DMS 273 (cell line): ENCODE measurements around the gene CACNB2.
A peak's percentile ranks its signal among the peaks of the same experiment; 100 is the strongest.
"Not testable (repeated sequence)": the region's sequence is repeated elsewhere in the genome, so short reads cannot be mapped to it uniquely, and the experiment has no call there.

Experiments used
- DNase-seq: peaks from one replicate; lab custom pipeline; 2025; ENCODE audit not compliant: unreplicated experiment; lab: John Stamatoyannopoulos, UW

CACNB2 gene

DNA sequence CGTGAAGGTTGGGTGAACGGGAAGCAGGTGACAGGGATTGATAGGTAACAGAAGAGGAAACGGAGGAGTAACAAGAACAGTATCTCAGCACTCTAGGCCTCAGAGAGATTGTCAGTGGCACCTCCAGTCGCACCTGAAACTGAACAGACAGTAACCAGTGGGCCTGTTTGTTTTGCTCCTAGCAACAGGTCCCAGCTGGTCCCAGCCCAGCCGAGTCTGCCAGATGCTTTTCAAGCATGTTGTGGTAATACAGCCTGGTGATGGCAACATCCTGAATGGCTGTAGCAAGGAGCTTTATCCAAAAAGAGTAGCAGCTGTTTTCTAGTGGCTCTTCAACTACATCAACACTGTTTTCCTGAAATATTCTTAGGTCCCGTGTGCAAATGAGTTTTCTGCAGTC, 4.7 kb downstream of the CACNB2 start:
- peak; percentile 78 for DNase-seq

DNA sequence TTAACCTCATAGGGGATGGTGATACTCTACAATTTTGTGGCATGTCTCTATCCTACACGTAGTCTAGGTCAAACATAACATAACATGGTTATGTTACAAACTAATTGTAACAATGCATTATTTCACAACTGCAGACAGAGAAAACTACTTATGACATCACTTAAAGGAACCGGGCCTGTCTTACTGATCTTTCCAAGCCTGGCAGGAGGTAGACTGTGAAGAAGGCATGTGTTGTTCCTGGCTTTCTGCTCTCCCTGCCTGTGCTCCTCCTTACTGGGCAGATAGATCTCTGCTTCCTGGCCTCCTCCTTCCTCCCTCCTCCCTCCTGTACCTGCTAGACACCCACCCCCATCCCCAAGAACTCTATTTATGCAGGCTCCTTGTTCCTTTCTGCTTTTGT, 5.4 kb downstream of the CACNB2 start:
- no peak for DNase-seq

DNA sequence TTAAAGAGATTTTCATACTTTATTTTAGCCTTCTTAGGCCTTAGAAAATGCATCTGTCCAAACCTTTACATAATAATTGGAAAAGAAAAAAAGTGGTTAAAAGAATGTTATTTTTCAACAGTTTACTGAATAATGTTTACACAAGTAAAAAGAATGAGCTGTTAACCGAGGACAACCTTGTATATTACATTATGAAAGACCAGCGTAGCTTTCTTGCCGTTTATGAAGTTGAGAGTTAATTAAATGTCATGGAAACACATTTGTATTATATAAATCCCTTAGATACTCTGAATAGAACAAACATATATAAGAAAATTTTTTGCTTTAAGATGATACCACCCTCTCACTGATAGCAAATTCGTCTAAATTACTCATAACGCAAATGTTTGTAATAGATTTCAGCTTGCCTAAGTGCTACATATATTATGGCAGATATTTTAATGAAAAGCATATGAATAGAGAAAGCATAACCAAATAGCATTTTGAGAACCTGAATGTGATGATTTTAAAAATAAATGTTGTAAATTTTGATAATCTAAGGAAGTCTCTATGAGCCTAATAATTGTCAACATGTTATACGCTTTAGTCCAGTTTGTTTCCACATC, 9.1 kb downstream of the CACNB2 start:
- no peak for DNase-seq

DNA sequence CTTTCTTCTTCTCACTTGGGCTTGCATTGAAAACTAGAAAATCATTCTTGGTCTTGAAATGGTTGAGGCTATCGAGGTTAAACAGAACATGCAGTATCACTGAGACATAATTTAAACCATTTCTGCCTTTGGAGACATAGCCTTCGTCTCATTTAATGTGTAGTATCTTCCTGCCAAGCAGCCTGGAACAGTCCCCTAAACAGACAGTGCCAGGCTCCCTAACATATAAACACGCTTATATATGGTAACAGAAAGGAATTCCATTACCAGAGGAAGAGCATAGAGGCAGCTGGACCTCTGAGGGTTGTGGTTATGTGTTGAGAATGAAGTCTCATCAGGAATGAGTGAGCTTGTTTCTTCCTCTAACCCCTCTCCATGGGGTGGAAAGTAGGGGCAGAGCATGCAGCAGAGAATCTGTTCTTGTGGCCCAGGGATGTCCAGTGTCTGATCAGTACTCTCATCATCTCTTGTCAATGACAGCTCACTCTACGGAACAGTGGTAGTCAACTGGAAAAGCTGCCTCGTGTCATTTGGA, 11.2 kb downstream of the CACNB2 start:
- DNase-seq: no peak

DNA sequence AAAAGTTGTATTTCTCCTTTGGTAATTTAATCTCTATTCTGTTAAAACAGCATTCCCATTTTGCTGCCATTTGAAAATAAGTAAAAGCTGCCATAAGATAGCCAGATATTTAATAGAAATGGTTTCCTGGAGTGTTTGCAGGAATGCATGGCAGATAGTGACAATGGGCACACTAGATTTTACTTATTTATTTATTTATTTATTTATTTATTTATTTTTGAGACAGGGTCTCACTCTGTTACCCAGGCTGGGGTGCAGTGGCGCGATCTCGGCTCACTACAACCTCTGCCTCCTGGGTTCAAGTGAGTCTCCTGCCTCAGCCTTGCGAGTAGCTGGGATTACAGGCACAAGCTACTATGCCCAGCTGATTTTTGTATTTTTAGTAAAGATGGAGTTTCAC, 13.2 kb downstream of the CACNB2 start:
- not testable (repeated sequence) for DNase-seq

DNA sequence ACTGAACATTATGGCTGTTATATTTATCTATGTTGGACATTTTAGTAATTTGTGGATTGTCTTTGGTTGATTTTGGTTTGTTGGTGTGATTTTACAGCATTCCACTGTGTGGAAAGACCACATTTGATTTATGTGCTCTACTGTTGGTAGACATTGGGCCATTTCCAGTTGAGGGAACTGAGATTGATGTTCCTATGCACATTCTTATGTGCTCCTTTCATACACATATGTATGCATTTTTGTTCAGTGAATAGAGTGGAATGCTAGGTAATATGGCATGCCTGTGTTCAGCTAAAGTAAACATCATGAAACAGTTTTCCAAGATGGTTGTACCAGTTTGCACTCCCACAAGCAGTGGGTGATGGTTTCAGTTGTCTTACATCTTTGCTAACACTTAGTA, 15.1 kb downstream of the CACNB2 start:
- DNase-seq: no peak

DNA sequence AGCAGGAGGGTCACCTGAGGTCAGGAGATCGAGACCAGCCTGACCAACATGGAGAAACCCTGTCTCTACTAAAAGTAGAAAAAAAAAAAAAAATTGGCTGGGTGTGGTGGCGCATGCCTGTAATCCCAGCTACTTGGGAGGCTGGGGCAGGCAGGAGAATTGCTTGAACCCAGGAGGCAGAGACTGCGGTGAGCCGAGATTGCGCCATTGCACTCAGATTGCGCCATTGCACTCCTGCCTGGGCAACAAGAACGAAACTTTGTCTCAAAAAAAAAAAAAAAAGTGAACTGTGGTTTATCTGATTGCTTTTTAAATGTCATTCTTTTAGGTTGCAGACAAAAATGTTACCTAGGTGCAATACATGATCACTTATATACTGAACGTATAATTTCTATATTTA, 16.6 kb downstream of the CACNB2 start:
- DNase-seq: not testable (repeated sequence)

DNA sequence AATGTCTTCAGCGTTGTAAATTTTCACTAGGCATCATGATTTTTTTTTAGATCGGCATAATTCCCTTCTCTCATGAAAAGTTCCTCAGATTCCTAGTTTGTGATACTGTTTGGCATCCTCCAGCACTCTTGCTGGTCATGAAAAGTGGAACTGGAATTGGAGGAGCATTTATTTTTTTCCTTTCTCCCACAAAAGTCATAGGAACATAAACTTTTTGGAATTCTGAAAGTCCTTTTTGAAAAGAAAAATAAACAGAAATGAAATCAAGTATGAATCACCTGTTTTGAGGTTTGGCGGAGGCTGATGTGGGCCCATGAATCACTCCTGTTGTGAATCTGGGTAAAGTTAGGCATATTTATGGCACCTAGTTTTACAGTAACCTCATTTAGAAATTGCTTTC, 17.7 kb downstream of the CACNB2 start:
- no peak for DNase-seq

DNA sequence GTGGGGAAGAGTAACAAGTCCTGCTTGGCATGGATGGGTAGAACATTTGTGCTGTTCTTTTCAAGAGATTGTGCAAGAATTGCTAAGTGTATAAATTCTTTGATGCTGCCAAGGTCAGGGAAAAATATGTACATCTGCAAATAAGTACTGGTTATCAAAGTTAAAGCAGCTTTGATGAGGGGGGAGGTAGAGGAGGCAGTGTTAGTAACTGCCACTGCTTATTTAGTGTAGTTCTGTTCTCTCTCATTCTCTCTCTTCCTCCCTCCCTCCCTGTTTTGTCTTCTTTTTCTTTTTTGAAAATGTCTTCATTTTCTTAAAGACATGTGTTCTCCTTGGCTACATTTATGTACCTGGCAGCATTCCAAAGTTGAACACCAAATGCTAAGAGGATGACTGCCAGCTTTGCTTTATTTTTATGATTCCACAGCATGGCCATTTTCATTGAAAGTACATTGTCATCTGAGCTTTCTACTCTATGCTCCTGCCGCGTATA, 18.6 kb downstream of the CACNB2 start:
- peak; percentile 24 for DNase-seq

DNA sequence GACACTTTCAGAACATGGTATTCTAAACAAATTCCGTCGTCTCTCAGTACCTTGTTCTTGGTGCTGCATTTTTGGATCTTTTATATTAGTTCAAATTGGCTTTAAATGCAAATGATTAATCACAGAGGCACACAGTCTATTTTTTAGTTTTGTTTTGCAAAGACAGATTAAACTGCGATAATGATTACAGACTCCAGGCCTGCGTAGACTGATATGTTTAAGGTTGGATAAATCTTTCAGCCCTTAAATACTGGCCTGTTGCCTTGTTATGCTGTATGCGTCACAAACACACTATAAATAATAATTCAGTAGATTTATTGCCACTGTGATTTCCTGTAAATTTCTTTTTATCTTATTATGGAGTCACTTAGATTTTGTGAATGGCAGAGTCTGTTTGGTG, 19.3 kb downstream of the CACNB2 start:
- no peak for DNase-seq

DNA sequence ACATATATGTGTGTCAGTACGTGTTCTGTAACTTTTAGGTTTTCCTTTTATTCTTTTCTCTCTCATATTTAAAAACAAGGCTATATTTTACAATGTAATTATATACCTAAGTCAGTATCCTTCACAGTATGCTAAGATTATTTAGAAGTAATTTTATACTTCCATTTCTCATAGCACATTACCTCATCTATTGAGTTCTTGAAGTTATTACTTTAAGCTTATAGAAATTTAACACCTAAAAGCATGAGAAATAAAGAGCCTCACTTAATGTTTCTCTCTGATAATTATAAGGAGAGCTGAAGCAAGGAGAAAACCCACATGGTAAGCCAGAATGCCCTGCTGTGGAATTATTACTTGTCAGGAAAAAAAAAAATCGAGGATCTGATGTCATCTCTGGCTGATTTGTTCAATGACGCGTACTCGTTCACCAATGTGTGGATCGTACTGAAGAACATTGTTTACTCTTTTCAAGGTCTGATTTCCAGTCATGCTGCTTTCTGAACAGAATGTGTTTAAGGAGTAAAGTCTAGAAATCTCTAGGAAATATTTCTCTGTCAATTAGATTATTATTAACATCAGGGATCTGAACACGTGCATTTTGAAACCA, 21.9 kb downstream of the CACNB2 start:
- DNase-seq: no peak

DNA sequence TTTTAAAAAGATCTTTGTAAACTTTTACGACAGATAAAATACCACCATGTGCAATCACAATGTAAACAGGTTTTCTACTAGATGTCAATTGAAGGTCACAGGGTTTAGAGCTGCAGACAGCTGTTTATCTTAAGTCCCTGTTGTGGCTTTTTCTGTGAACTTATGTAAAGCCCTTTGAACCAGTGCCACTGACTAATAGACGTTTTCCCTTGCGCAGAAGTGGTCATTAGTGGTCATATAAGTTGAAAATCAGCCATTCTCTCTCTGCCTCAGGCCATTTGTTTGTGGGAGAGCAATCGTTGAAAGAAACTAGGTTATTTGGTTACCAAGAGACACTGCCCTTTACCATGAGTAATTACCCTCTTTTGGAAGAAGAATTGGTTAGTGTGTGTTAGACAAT, 23.9 kb downstream of the CACNB2 start:
- no peak for DNase-seq

DNA sequence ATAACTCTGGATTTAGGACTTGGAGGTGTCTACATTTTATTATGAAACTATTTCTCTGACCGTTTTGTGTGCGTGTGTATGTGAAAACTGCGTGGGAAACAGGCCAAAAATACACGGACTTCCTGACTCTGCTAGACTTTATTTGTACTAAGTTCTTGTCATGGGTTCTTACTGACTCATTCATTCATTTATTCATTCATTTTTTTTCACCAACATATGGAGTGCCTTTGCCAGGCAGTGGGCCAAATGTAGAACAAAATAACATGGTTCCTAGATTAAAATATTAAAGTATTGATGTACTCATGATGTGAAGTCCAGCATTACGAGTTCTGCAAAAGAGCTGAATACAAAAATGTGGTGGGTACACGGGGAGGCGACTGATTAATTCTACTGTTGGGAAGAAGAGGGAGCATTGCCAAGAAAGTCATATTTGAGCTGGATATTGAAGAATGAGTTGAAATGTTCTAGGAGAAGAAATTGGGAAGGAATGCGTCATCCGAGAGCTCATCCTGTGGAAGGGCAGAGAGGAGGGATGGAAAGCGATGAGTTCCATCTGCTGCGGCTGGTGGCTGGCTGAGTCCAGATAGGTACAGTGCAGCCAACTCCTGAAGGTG, 24.6 kb downstream of the CACNB2 start:
- no peak for DNase-seq

DNA sequence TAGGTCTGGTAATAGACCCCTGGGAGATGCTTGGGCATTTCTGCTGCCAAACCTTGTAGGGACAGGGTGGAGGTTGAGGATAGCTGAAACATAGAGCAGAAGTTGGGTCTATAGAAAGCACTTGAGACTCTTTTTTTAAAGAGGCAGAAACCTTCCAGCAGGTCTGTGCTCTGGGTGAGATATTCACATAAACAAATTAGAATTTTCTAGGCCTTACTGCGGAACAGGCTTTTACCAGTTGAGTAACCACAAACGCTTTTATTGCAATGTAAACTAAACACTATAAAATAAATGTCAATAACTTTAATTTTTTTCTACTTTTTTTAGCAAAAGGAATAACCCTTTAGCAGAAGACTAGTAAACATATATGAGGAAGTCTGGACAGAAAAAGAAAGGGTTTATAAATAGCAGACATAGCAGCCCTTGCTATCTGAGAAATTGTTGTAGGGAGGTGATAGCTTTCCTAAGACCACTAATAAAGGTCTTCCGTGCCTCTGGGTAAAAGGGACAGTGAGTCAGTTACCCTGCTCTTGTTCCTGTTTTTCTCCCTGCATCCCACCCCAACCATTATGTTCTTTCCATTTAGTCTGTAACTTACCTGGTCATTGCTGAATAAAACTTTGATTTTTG, 38.7 kb downstream of the CACNB2 start:
- DNase-seq: no peak

DNA sequence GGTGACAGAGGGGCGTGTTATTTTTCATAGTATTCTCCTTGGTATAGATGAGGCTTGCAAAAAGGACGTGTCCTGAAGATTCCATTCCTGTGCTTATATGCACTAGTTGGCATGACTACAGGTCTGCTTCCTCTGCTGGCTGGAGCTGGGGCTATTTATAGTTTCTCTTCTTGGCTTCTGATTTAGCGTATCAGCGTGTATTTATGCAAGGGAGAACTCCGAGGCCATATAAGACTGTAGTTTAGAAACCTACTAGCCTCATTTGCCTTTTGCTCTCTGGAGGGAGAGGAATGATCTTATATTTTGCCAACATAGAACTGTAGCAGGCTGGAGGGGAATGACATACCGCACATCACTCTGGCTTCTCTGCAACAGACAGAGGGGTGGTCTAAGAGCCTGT, 39.7 kb downstream of the CACNB2 start:
- no peak for DNase-seq

DNA sequence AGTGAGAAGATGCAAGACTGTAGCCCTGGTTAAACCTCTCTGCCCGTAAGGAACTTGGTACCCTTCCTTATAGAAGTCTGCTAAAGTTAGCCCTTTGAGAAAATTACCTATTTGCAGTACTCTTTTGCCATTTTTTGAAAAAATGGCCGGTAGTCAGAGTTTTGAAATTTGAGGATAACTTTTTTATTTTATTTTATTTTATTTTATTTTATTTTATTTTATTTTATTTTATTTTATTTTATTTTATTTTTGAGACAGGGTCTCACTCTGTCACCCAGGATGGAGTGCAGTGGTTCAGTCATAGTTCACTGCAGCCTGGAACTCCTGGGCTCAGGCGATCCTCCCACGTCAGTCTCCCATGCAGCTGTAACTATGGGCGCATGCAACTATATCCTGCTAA, 41.2 kb downstream of the CACNB2 start:
- not testable (repeated sequence) for DNase-seq

DNA sequence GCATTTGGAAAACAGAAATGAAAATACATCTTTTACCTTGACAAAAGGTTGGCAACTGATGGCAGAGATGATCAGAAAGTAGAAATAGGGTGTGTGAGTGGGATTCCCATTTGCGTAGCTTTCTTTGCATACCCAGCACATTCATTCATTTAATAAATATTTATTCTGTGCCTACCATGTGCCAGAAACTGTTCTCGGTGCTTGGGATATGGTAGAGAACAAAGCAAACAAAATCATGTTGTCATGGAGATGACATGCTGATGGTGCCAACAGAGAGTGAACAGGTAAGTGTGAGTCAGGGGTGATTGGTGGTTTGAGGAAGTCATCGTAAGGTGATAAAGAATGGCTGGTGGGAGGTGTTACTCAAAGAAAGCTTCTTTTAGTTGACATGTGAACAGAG, 45.4 kb downstream of the CACNB2 start:
- DNase-seq: no peak

DNA sequence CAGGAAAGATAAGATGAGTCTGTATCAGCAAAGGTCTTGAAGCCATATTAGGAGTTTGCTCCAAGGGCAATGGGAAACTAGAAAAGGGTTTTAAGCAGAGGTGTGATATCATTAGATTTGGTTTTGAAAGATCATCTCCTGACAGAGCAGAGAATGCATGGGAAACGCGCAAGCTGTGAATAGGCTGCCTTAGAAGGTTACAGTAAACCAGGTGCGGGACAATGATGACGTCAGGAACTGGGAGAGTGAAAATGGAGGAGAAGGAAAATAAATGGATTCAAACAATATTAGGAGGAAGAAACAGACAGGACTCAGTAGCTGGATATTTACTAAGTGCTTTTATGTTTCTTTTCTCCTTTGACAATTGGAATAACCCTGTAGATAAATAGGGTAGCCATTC, 50.6 kb downstream of the CACNB2 start:
- DNase-seq: no peak

DNA sequence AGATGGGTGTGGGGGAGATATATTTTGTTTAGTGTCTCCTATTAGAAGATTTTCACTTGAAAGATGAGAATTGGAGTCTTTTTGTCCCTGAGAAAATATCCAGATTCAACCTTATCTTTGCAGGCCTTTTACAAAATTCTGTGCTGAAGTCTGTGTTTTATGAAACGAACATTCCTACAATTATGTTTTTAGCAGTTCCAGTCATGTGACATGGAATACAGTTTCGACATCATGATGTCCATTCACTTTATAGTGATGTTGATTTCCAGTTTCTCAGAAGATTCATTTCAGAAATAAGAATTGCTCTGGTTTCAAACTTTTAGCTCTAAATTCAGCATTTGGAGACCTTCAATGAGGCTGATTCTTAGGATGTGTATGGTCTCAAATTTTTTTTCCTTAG, 54.4 kb downstream of the CACNB2 start:
- DNase-seq: no peak

DNA sequence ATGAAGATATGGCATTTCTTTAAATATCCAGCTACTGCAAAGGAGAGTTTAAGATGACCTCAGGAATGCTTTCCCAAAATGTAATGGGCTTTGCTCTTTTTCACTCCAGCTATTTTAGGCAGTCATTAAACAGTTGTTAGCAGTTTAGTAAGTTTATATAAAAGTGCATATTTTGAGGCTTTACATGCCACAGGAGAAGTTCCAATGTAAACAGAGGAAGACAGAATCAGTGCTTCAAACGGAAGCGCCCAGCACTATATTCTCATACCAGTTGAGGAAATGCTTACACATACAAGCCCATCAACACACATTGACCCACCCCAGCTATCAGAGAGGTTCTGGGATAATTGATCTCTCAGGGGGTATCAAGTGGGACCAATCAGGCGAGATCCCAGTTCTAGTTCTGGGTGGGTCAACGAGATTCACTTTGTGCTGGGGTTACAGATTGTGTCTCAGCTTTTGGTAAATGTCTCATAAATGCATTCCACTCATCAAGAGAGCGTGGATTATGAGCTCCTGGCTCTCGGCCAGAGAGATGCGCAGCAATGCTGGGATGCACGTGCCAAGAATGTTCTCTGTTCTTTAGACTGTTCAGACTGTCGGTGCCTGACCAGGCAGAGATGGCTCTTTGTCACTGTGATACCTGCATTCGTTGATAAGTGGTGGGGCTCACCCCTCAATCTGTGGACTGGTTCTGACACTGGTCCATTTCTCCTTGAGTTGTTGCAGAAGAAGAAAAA, 55.0 kb downstream of the CACNB2 start:
- DNase-seq: no peak

DNA sequence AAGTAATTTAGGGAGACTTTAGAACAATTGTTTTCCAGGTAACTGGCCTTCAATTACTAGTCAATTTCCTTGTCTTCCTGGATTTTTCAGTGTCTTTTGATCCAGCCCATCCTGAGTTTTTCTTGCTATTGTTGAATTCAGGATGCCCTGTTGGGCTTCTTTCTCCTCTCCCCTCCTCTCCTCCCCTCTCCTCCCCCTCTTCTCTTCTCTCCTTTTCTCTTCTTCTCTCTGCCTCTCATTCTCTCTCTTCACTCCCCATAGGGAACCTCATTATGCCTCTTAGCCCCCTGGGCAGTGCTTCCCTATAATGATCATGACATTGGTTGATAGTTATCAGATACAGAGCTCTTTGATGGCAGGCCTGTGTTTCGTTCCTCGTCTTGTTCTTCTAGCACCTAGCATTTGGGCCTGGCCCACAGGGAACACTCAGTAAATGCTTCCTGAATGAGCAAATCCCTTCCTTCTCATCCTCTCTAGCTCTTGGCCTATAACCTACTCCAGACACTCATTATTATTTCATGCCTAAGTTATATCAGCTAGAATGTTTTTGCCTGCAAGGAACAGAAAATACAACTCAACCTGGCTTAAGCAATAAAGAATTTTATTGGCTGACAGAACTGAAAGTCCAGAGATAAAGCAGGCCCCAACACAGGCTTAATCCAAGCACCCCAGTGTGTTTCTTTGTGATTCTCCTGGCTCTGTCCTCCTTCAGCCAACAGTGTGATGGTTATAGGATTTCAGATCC, 56.8 kb downstream of the CACNB2 start:
- no peak for DNase-seq
